Psoas muscle (tissue), 8 donors: ENCODE results near the gene LCN1. TPM values are rescaled to one million over a fixed set of nuclear protein-coding genes. Genes with fewer than 3 reads are reported as not detected.

ENCODE experiments used
- ATAC-seq, 4 donors: fragments of 200-7000 bp; cut with Tn5 transposase; one replicate each; pipeline ENCODE4 v1.9.1; 2020; ENCODE audit warnings: moderate library complexity in 3 of 4, mild to moderate bottlenecking in 2 of 4
- DNase-seq, 2 donors: peaks; one replicate each; pipeline ENCODE4 v3.0.0-alpha.2; 2020
- H3K27ac ChIP-seq: fragments of 200-600 bp; one replicate; pipeline ENCODE4 v1.8.0; 2022
- H3K27me3 ChIP-seq, 3 donors: fragments of 200-600 bp in 1 of 3; one replicate each; pipeline versions ENCODE4 v1.6.1 to v1.8.0; 2013 to 2022; ENCODE audit warnings: low read length in 2 of 3, mild to moderate bottlenecking in 2 of 3, moderate library complexity in 1 of 3; ENCODE audit not compliant: insufficient read depth in 3 of 3
- H3K36me3 ChIP-seq, 2 donors: fragments of 200-600 bp in 1 of 2; one replicate each; pipeline versions ENCODE4 v1.6.1 to v1.8.0; 2013 to 2022; ENCODE audit warnings: low read depth in 1 of 2, mild to moderate bottlenecking in 1 of 2, moderate library complexity in 1 of 2; ENCODE audit not compliant: insufficient read depth in 1 of 2
- H3K4me1 ChIP-seq: fragments of 200-600 bp; one replicate; pipeline ENCODE4 v1.8.0; 2022
- H3K4me3 ChIP-seq: fragments of 200-600 bp; one replicate; pipeline ENCODE4 v1.8.0; 2022; ENCODE audit warnings: mild to moderate bottlenecking
- H3K9me3 ChIP-seq: fragments of 200-600 bp; one replicate; pipeline ENCODE4 v1.8.0; 2022
- WGBS, 3 donors: extraction: QIAGEN DNeasy Blood & Tissue Kit; methylation state at CpG; one replicate each; pipeline versions ENCODE4 v1.1.6 to v1.1.7; 2013; 5-methylcytosine and 5-hydroxymethylcytosine counted together
- intact Hi-C, 2 donors: fragments of 100-400 bp; cut with DNase I; formaldehyde crosslinking; loops; one replicate each; pipeline versions ENCODE4 v1.11.0 to v1.14.2; 2022
- long read RNA-seq, 2 donors: library from polyadenylated mRNA; unstranded; transcript quantifications; one replicate each; pipeline ENCODE4 v2.0.0, GENCODE V29; 2021
- polyA plus RNA-seq, 3 donors: library from polyadenylated mRNA; stranded (reverse); fragments of 200-250 nt; gene quantifications; one replicate each; pipeline ENCODE4 v1.2.3, GENCODE V29; 2013
- total RNA-seq, 4 donors: library from RNA; stranded (reverse); fragmentation: NEBNext Ultra II Directional in 2 of 4; extraction: Animal tissue kit (Norgen Biotek cat#: 25700) in 2 of 4; gene quantifications; one replicate each; pipeline versions ENCODE4 v1.2.1 to v1.2.4, GENCODE V29; 2021 to 2023
- TF ChIP-seq, protein P1 (sequence below): fragments of 200-600 bp; IDR thresholded peaks from one replicate; pipeline ENCODE4 v1.8.0; 2022; ENCODE audit warnings: antibody characterized with exemption
- donor health status: healthy with polysubstance abuse.
- donor health status: DM: no; HTN: no; CAD: no; lungs with moderate emphysema.
- donor health status: Bipolar disorder and iron deficiency.
- donor health status: healthy.
- donor health status: DM: yes; HTN: yes; CAD: no.
- donor health status: DM: no; HTN: no; CAD: no.
- donor health status: DM: no; HTN: no; CAD: no.
- donor health status: DM: yes; HTN: yes; CAD: no.

LCN1 gene
- total RNA-seq: under 1 TPM in 1 of 4 donors, not detected in 3; 0.71 TPM
- polyA plus RNA-seq: not detected
- long read RNA-seq, donor 1: 0 reads
- long read RNA-seq, donor 2: 0 reads

DNA sequence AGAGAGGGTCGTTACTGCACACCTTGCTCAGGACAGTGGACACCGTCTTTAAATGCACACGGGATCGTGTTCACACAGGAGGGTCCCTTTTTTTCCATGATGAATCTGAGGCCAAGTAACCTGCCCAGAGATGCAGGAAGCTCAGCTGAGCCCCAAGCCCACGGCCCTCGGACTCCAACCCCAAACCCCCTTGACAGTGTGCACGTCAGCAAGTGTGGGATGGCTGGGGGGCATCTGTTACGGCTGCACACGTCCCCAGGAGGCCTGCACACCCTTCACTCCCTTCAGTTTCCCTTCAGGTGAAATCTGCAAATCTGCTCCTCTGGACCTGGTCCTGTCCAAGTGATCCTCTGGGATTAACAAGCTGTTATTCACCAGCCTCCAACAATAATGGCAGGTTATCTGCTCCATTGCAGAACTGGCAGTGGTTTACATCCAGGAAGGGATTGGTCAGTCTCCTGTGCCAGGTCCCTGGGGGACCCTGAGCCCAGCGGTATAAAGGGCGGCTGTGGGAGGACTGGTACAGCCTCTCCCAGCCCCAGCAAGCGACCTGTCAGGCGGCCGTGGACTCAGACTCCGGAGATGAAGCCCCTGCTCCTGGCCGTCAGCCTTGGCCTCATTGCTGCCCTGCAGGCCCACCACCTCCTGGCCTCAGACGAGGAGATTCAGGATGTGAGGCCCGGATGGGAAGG lies at the start of gene LCN1:
LCN1 (plus strand) TSS at position 525 of the 692 bp plus-strand sequence; CDS start at position 583, 58 bp downstream.
- Histone ChIP-seq H3K36me3 (no peaks in the 10 kb centered on the region), H3K4me1 (no peaks in the 10 kb centered on the region), H3K27ac (no peak within 1 kb of the TSS), H3K4me3 (no peak within 1 kb of the TSS), H3K9me3 (no peaks in the 10 kb centered on the region), H3K27me3 (peaks cover 0 to 26% (median 7%) of the 10 kb centered on the region in 3 donors)
- intact Hi-C loops: no loop called here
- DNase-seq (no peak), ATAC-seq (no peak)
- TF ChIP-seq, protein P1, sequence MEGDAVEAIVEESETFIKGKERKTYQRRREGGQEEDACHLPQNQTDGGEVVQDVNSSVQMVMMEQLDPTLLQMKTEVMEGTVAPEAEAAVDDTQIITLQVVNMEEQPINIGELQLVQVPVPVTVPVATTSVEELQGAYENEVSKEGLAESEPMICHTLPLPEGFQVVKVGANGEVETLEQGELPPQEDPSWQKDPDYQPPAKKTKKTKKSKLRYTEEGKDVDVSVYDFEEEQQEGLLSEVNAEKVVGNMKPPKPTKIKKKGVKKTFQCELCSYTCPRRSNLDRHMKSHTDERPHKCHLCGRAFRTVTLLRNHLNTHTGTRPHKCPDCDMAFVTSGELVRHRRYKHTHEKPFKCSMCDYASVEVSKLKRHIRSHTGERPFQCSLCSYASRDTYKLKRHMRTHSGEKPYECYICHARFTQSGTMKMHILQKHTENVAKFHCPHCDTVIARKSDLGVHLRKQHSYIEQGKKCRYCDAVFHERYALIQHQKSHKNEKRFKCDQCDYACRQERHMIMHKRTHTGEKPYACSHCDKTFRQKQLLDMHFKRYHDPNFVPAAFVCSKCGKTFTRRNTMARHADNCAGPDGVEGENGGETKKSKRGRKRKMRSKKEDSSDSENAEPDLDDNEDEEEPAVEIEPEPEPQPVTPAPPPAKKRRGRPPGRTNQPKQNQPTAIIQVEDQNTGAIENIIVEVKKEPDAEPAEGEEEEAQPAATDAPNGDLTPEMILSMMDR: no peak
- WGBS, 3 donors: 73 to 76% (median 75%) methylated on average over 18 of the region's 18 CpGs

DNA sequence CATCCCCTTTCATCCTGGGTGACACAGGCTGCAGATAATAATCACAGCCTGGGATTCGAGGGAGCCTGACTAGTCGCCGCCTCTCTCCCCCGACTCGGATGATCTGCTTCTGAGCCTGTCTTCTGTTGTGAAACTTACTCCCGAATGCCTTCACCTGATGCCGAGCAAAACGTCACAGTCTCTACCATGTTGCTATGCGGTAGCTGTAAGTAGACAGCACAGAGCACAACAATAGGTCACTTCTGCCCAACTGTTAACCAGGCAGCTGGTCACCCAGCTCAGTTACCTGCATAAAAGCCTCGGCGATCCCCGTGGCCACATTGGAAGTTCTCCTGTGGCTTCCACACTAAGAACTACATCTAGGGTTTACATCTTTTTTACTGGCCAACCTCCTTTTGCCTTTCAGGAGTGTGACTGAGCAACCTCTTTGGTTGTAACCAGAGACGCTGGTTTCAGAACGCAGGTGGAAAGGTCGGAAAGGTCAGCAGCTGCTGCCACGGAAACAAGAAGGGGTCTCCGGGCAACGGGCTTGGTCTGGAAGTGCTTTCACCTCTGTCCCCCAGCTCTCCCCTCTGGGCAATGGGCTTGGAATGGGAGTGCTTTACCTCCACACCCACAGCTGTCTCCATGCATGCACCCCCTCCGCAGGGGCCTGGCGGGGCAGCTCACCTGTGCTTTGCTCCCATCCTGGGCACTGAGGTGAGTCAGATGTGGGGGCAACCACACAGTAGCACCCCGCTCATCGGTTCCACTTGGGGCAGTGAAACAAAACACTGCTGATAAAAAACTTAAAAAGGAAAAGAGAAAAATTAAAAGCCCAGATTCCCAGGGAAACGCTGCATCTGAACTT lies 49.2 kb upstream of the LCN1 start:
- Histone ChIP-seq H3K27me3 (peaks cover 0 to 67% (median 0%) of the 10 kb centered on the region in 3 donors), H3K4me1 (no peaks in the 10 kb centered on the region), H3K9me3 (no peaks in the 10 kb centered on the region), H3K4me3 (no peak overlapping the region), H3K27ac (no peak overlapping the region), H3K36me3 (no peaks in the 10 kb centered on the region)
- WGBS, 3 donors: 44 to 49% (median 48%) methylated on average over 23 of the region's 23 CpGs
- TF ChIP-seq, protein P1: no peak
- intact Hi-C loops: no loop called here
- no peak for DNase-seq
- ATAC-seq: no peak

DNA sequence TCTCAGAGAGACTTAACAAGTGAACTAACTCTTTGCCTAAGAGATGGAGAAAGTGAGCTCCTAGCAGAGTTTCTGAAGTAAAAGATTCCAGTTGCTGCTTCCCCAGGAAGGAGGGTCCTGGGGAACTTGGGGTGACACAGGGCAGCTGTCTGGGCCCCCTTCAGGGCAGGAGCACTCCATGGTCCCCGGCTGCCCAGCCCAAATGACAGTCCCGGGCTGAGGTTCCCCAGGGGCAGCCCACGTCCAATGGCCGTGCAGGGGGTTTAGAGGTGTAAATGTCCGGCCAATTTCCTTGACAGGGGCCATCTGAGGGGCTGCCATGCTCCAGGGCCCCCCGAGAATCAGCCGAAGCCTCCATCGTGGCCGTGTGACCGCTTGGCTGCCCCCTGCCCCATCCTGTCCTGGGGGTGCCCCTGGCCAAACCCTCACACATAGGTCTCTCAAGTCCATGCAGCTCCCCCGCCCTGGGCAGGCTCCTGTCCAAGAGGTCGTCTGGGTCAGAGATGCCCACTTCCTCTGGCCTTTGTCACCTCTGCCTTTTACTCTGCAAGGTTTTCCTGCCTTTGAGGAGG lies 47.2 kb upstream of the LCN1 start:
- TF ChIP-seq, protein P1: no peak
- Histone ChIP-seq H3K9me3 (no peaks in the 10 kb centered on the region), H3K4me1 (no peaks in the 10 kb centered on the region), H3K27me3 (peaks cover 0 to 60% (median 0%) of the 10 kb centered on the region in 3 donors), H3K36me3 (no peaks in the 10 kb centered on the region), H3K27ac (no peak overlapping the region), H3K4me3 (no peak overlapping the region)
- 63 to 68% (median 66%) methylated on average over 11 to 12 of the region's 12 CpGs for WGBS, 3 donors
- no peak for ATAC-seq
- no peak for DNase-seq
- intact Hi-C loops: no loop called here

DNA sequence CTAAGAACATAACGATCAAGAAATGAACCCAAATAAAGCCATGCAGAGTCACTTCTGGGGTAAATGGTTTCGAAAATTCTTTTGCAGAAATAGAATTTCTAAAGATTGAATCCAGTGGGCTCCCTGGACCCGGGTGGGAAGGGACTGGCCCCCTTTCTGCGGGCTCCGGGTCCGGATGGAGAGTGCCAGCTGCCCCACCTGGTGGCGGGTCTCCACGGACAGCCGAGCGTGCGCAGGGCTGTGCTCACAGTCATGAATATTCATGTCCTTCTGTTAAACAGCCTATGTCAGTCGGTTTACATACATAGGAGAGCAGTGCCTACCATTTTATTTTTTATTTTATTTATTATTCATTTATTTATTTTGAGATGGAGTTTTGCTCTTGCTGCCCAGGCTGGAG lies 46.3 kb upstream of the LCN1 start:
- ATAC-seq (no peak), DNase-seq (no peak)
- intact Hi-C loops: no loop called here
- Histone ChIP-seq H3K27me3 (peaks cover 0 to 52% (median 0%) of the 10 kb centered on the region in 3 donors), H3K36me3 (no peaks in the 10 kb centered on the region), H3K4me1 (no peaks in the 10 kb centered on the region), H3K9me3 (no peaks in the 10 kb centered on the region), H3K27ac (no peak overlapping the region), H3K4me3 (no peak overlapping the region)
- TF ChIP-seq, protein P1: no peak
- WGBS, 3 donors: 20 to 27% (median 25%) methylated on average over 12 of the region's 12 CpGs
